ENCODE data around the gene ALPG.
"Not testable (repeated sequence)": the region's sequence is repeated elsewhere in the genome, so short reads cannot be mapped to it uniquely, and the experiment has no call there.

Gene ALPG

GRCh38 chr2:232396683-232397082 lies 10.0 kb upstream of the ALPG start:
- DNase-seq (ENCODE audit: low spot score), result no peak

DNA sequence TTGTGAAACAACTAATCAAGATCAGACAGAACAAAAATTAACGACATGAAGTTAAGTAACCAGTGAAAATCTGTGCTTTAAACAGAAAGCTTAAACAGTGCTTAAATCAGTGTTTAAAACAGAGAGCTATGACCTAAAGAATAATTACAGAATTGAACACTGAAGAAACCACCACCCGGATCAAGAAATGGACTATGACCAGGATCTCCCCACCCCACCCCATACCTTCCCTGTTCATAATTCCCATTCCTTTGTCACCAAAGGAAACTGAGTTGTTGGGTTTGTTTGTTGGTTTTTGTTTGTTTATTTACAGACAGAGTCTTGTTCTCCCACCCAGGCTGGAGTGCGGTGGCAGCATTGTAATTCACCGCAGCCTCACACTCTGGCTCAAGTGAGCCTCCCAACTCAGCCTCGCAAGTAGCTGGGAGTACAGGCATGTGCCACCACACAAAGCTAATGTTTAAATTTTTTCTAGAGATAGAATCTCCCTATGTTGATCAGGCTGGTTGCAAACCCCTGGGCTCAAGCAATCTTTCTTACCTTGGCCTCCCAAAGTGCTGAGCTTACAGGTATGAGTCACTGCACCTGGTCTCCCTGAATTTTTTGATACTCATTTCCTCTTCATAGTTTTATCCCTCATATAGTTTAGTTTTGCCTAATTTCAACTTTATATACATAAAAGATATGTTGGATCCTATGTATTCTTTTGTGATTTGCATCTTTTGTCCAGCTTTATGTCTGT lies 8.2 kb upstream of the ALPG start:
- DNase-seq (ENCODE audit: low spot score), result no peak

GRCh38 chr2:232400256-232401015 lies 6.2 kb upstream of the ALPG start:
- DNase-seq (ENCODE audit: low spot score), result no peak

- DNase-seq (ENCODE audit: low spot score), result no peak
Observed at GRCh38 chr2:232402518-232402917, 4.1 kb upstream of the ALPG start.

GRCh38 chr2:232405943-232406510 lies 617 bp upstream of the ALPG start:
- no peak for DNase-seq (ENCODE audit: low spot score)

DNA sequence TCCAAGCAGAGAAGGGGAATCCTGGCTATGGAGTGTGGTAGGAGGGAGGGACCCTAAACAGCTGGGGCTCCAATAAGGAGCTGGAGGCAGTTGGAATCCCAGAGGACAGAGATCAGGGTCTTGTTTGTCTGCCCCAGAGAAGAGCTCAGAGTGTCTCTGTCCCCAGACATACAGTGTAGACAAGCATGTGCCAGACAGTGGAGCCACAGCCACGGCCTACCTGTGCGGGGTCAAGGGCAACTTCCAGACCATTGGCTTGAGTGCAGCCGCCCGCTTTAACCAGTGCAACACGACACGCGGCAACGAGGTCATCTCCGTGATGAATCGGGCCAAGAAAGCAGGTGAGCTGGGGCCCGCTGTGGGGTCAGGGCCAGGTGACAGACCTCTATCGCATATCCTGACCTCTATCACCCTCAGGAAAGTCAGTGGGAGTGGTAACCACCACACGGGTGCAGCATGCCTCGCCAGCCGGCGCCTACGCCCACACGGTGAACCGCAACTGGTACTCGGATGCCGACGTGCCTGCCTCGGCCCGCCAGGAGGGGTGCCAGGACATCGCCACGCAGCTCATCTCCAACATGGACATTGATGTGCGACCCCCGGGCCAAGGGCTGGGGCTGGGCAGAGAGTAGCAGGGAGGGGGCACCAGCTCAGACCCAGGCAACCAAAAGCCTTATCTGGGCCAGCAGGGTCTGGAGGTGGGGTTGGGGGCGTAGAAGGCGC lies 945 bp downstream of the ALPG start:
- DNase-seq (ENCODE audit: low spot score), result not testable (repeated sequence)

GRCh38 chr2:232408269-232408668 lies 1.6 kb downstream of the ALPG start:
- DNase-seq (ENCODE audit: low spot score), result not testable (repeated sequence)

- DNase-seq (ENCODE audit: low spot score), result not testable (repeated sequence)
Observed at GRCh38 chr2:232409617-232410016, 3.0 kb downstream of the ALPG start.

GRCh38 chr2:232410238-232410900 lies 3.7 kb downstream of the ALPG start:
- no peak for DNase-seq (ENCODE audit: low spot score)

DNA sequence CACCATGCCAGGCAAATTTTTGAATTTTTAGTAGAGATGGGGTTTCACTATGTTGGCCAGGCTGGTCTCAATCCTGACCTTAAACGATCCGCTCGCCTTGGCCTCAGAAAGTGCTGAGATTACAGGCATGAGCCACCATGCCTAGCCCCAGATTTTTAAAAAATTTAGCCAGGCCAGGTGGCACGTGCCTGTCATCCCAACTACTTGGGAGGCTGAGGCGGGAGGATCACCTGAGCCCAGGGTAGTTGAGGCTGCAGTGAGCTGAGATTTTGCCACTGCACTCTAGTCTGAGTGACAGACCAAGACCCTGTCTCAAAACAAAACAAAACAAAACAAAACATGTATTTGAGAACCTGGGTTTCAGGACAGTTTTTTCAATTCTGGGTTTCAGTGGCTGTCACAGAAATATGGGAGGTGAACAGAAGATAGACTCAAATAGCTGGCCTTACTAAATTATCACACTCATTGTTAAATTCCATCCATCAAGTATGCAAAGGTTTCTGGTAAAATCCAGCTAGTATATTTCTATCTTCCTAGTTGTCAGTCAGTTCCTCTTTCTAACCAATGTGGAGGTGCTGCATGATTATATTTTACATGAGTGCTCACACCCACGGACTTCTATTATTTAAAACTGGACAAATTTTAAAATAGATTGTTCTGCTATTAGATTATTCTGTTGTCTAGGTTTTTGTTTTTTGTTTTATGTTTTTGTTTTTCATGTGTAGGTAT lies 5.4 kb downstream of the ALPG start:
- DNase-seq (ENCODE audit: low spot score), result no peak

DNA sequence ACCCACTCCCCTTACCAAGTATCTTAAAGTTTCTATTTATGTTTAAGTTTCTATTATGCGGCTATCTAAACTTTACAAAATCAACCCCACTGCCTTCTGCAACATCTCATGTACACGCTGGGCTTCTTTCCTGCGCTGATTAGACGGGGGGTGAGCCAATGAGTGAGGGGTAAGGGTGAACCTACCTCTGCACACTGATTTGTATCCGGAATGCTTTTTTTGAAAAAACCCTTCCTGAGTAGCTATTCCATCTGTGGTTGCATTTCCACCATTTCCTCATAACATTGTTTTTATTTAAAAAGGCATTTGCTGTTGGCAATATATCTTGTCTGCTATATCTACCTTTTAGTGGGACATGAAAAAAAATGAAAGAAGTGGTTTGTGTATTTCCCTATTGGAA lies 6.3 kb downstream of the ALPG start:
- DNase-seq (ENCODE audit: low spot score), result no peak

DNA sequence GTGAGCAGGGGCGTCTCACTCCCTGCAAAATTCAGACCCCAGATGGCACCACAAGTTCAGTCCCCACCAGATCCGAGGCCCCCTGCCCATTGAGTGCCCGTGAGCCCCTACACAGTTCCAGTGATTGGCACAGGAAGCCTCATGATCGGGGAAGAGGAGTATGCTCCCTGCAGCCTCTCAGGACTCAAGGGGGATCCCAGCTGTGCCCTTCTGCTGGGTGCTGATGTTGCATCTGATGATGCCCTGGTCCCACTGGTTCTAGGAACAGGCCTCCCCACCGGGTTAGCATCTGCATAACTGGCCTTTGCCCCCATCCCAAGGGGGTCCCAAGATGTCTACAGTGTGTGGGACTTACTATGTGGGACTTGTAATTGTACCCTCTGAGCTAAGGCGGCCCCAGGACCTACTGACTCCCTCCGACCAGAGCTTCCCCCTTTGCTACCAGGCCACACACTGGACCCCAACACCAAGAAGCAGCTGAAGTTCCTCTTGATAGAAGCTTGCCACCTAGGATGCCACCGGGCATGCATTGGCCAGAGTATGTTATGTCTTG lies 8.6 kb downstream of the ALPG start:
- DNase-seq (ENCODE audit: low spot score), result no peak

- DNase-seq (ENCODE audit: low spot score), result no peak
Observed at GRCh38 chr2:232415736-232416520, 9.3 kb downstream of the ALPG start.

DNA sequence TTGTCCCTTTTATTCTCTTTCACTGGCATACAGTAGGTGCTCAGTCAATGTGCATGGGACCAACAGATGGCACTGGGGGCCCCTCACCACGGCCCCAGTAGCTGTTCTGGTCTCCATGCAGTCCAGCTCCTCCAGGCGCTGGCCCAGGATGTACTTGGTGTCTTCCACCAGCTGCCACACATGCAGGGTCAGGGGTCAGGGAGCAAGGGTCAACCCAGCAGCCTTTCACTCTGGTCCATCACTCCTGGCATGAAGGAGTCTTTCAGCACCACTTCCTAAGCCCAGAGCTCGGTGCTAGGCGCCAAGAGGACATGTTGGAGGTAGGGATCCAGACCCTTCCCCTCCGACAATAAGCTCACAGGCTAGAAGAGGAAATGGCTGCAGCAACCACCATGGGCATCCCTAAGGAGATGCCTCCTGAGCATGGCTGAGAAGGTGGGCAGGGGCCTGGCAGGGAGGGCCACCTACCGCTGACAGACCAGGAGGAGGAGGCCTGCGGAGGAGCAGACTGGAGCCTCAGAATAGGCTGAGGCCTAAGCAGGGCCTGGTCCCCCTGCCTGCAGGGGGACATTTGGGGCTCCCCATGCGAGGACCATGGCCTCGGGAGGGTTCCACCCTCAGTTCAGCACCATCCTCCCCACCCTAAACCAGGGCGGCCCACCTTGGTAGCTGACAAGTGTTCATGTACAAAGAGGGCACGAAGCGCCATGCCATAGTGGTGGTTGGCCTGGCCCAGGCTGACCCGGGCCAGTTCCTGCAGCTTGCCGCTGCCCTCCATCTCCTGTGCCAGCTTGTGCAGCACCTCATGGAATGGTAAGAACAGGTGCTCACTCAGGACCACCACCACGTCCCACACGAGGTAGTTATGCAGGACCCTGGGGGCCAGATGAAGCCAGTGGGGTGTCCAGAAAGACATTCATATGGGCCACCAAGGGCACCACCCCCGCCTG lies 10.2 kb downstream of the ALPG start:
- DNase-seq (ENCODE audit: low spot score), result peak; percentile 11

DNA sequence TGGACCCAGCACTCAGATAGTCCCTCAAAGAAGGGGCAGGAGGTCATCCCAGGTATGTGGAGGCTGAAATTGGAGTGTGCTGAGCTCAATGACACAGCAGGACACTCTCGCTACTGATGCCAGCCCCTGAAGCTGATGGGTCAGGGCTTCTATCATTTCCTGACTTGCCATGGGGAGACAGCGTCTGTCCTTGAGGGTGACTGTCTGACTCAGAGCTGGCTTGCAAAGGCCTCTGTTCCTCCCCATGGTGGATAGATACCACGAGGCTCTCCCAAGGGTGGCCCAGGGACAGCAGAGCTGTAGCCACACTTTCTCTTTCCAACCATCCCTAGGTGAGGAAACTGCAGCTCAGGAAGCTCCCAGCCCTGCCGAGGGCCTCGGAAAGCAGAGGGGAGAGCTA lies 10.8 kb downstream of the ALPG start:
- DNase-seq (ENCODE audit: low spot score), result no peak

- DNase-seq (ENCODE audit: low spot score), result no peak
Observed at GRCh38 chr2:232418056-232418455, 11.4 kb downstream of the ALPG start.

- DNase-seq (ENCODE audit: low spot score), result peak; percentile 40
Observed at GRCh38 chr2:232418466-232419244, 12.0 kb downstream of the ALPG start.
